IMR-90 (cell line): ENCODE data around the gene JMJD7. TPM values are rescaled to one million over a fixed set of nuclear protein-coding genes. Genes with fewer than 3 reads are reported as not detected.

Experiments used
- ATAC-seq: fragments of 200-7000 bp; cut with Tn5 transposase; 2 replicates; pipeline ENCODE4 v1.9.1; 2020; ENCODE audit warnings: low read depth, mild to moderate bottlenecking, moderate library complexity
- BruUV-seq: library from RNA; stranded (reverse); fragments of 400-500 nt; replicated peaks from 2 replicates; lab custom pipeline; 2021; lab: Mats Ljungman, UMichigan
- CTCF ChIA-PET: fragments of 300-600 bp; formaldehyde crosslinking; extraction: SDS; loops from one replicate; lab custom pipeline; 2021; ENCODE audit warnings: antibody characterized with exemption; lab: Yijun Ruan, JAX
- POLR2A ChIA-PET: fragments of 300-600 bp; sonication (Branson Sonifier 250); formaldehyde crosslinking; loops from one replicate; lab custom pipeline; 2022; ENCODE audit warnings: antibody characterized with exemption; ENCODE audit not compliant: unreplicated experiment; lab: Charles Lee
- DNase-seq: peaks from one replicate; pipeline ENCODE4 v3.0.0; 2013
- H2AFZ ChIP-seq: replicated peaks from 2 replicates; pipeline ENCODE3; 2013; ENCODE audit warnings: low read length, mild to moderate bottlenecking; ENCODE audit not compliant: poor library complexity
- H2AK5ac ChIP-seq: 2 replicates; pipeline ENCODE4 v1.6.1; 2013; ENCODE audit warnings: low read depth, low read length, inconsistent platforms
- H2AK9ac ChIP-seq: replicated peaks from 2 replicates; pipeline ENCODE3; 2013; ENCODE audit warnings: mild to moderate bottlenecking, low read depth, low read length, moderate library complexity; ENCODE audit not compliant: poor library complexity
- H2BK120ac ChIP-seq: 2 replicates; pipeline ENCODE4 v1.6.1; 2013; ENCODE audit warnings: low read depth, low read length, inconsistent platforms
- H2BK15ac ChIP-seq: 3 replicates; pipeline ENCODE4 v1.6.1; 2013; ENCODE audit warnings: low read depth, low read length, inconsistent platforms
- H2BK20ac ChIP-seq: 2 replicates; pipeline ENCODE4 v1.6.1; 2013; ENCODE audit warnings: low read depth, mild to moderate bottlenecking, inconsistent platforms, low read length, moderate library complexity
- H2BK5ac ChIP-seq: 2 replicates; pipeline ENCODE4 v1.6.1; 2013; ENCODE audit warnings: mild to moderate bottlenecking, low read depth, low read length, inconsistent platforms; ENCODE audit not compliant: poor library complexity, severe bottlenecking
- H3K14ac ChIP-seq: replicated peaks from 2 replicates; pipeline ENCODE4 v1.6.1; 2013; ENCODE audit warnings: low read depth, low read length, inconsistent platforms
- H3K18ac ChIP-seq: 2 replicates; pipeline ENCODE4 v1.6.1; 2013; ENCODE audit warnings: low read depth, low read length, control low read depth
- H3K23ac ChIP-seq: 2 replicates; pipeline ENCODE4 v1.6.1; 2013; ENCODE audit warnings: low read depth, low read length, inconsistent platforms
- H3K27ac ChIP-seq: 2 replicates; pipeline ENCODE4 v1.5.1; 2013; ENCODE audit warnings: mild to moderate bottlenecking, control low read depth, low read length; ENCODE audit not compliant: insufficient read depth
- H3K27me3 ChIP-seq: 2 replicates; pipeline ENCODE4 v1.6.1; 2013; ENCODE audit warnings: low read length; ENCODE audit not compliant: control insufficient read depth, insufficient read depth
- H3K36me3 ChIP-seq: 2 replicates; pipeline ENCODE4 v1.6.1; 2013; ENCODE audit warnings: low read length, mixed read lengths; ENCODE audit not compliant: control insufficient read depth, insufficient read depth
- H3K4ac ChIP-seq: 2 replicates; pipeline ENCODE4 v1.6.1; 2013; ENCODE audit warnings: low read depth, low read length, inconsistent platforms
- H3K4me1 ChIP-seq: 2 replicates; pipeline ENCODE4 v1.6.1; 2013; ENCODE audit warnings: low read length, mixed read lengths; ENCODE audit not compliant: control insufficient read depth, insufficient read depth
- H3K4me2 ChIP-seq: 2 replicates; pipeline ENCODE4 v1.6.1; 2013; ENCODE audit warnings: low read depth, mild to moderate bottlenecking, control low read depth, low read length, moderate library complexity
- H3K4me3 ChIP-seq: 2 replicates; pipeline ENCODE4 v1.5.1; 2013; ENCODE audit warnings: low read depth, mild to moderate bottlenecking, control low read depth, low read length, moderate library complexity; ENCODE audit not compliant: insufficient read depth
- H3K56ac ChIP-seq: 2 replicates; pipeline ENCODE4 v1.6.1; 2013; ENCODE audit warnings: low read length, inconsistent platforms; ENCODE audit not compliant: insufficient read depth; ENCODE audit errors: extremely low read depth
- H3K79me1 ChIP-seq, 2 experiments: 2 replicates each; pipeline ENCODE4 v1.6.1; 2013; ENCODE audit warnings: low read length in 2 of 2, inconsistent platforms in 1 of 2, low read depth in 1 of 2
- H3K9ac ChIP-seq: 2 replicates; pipeline ENCODE4 v1.6.1; 2013; ENCODE audit warnings: low read depth, low read length, control low read depth
- H3K9me1 ChIP-seq: 2 replicates; pipeline ENCODE4 v1.6.1; 2013; ENCODE audit warnings: low read length, inconsistent platforms; ENCODE audit not compliant: insufficient read depth
- H3K9me3 ChIP-seq: 2 replicates; pipeline ENCODE4 v1.6.1; 2013; ENCODE audit warnings: low read length; ENCODE audit not compliant: control insufficient read depth, insufficient read depth
- H4K20me1 ChIP-seq: 2 replicates; pipeline ENCODE4 v1.6.1; 2013; ENCODE audit warnings: low read length, inconsistent platforms; ENCODE audit not compliant: insufficient read depth
- H4K5ac ChIP-seq: 2 replicates; pipeline ENCODE4 v1.6.1; 2013; ENCODE audit warnings: mild to moderate bottlenecking, low read depth, low read length, control low read depth
- H4K8ac ChIP-seq, 2 experiments: 2 replicates each; pipeline ENCODE4 v1.6.1; 2013; ENCODE audit warnings: low read depth in 2 of 2, low read length in 2 of 2, control low read depth in 1 of 2, inconsistent platforms in 1 of 2
- H4K91ac ChIP-seq: 2 replicates; pipeline ENCODE4 v1.6.1; 2013; ENCODE audit warnings: low read depth, low read length, inconsistent platforms; ENCODE audit not compliant: insufficient read depth
- BHLHE40 ChIP-seq: fragments of 150-350 bp; IDR thresholded peaks from 2 replicates; pipeline ENCODE4 v1.6.1; 2016; ENCODE audit warnings: mild to moderate bottlenecking, low read depth, low read length
- CEBPB ChIP-seq: IDR thresholded peaks from 2 replicates; pipeline ENCODE4 v1.6.1; 2012; ENCODE audit warnings: low read depth, low read length, improper control_type of control experiment
- CHD1 ChIP-seq: IDR thresholded peaks from 2 replicates; pipeline ENCODE4 v1.6.1; 2012; ENCODE audit warnings: low read depth, low read length, improper control_type of control experiment
- CTCF ChIP-seq: conservative IDR thresholded peaks from 2 replicates; pipeline ENCODE4 v1.5.1; 2012; ENCODE audit warnings: mild to moderate bottlenecking, low read depth, low read length, improper control_type of control experiment
- FOS ChIP-seq: fragments of 150-350 bp; IDR thresholded peaks from 2 replicates; pipeline ENCODE4 v1.6.1; 2016; ENCODE audit warnings: low read depth, low read length
- MAZ ChIP-seq: IDR thresholded peaks from 2 replicates; pipeline ENCODE4 v1.6.1; 2012; ENCODE audit warnings: low read depth, mild to moderate bottlenecking, low read length, improper control_type of control experiment, moderate library complexity, borderline replicate concordance
- RCOR1 ChIP-seq: IDR thresholded peaks from 2 replicates; pipeline ENCODE4 v1.6.1; 2012; ENCODE audit warnings: mild to moderate bottlenecking, low read length, improper control_type of control experiment; ENCODE audit not compliant: insufficient replicate concordance
- RFX5 ChIP-seq: IDR thresholded peaks from 2 replicates; pipeline ENCODE4 v1.8.0; 2012; ENCODE audit warnings: low read depth, mild to moderate bottlenecking, low read length, moderate library complexity
- SMC3 ChIP-seq: fragments of 150-350 bp; IDR thresholded peaks from 2 replicates; pipeline ENCODE4 v1.6.1; 2016; ENCODE audit warnings: low read depth, mild to moderate bottlenecking, antibody characterized with exemption, low read length, moderate library complexity
- USF2 ChIP-seq: fragments of 150-350 bp; IDR thresholded peaks from 2 replicates; pipeline ENCODE4 v1.6.1; 2017; ENCODE audit warnings: mild to moderate bottlenecking, antibody characterized with exemption, low read length, low read depth
- WGBS, 2 experiments: methylation state at CpG; one replicate each; pipeline versions ENCODE4 v1.1.5 to v1.1.7; 2013; ENCODE audit warnings: missing lambda C conversion rate in 2 of 2; ENCODE audit not compliant: insufficient read length in 1 of 2; ENCODE audit errors: extremely low coverage in 2 of 2; 5-methylcytosine and 5-hydroxymethylcytosine counted together
- dilution Hi-C: fragments of 300-500 bp; cut with HindIII; formaldehyde crosslinking; loops from one replicate; pipeline ENCODE4 v1.14.3; 2018; ENCODE audit warnings: low sequenced_read_pairs; ENCODE audit not compliant: unreplicated experiment
- in situ Hi-C: fragments of 300-500 bp; cut with MboI; formaldehyde crosslinking; loops from 3 replicates; pipeline ENCODE4 v1.14.3; 2019; ENCODE audit warnings: low sequenced_read_pairs, inconsistent platforms, mixed read lengths
- intact Hi-C: fragments of 100-400 bp; cut with micrococcal nuclease; formaldehyde crosslinking; loops from 2 replicates; pipeline ENCODE4 v1.10.0; 2022
- polyA plus RNA-seq, 3 experiments: library from polyadenylated mRNA; depleted of rRNA; stranded (reverse); fragments of >200 nt; gene quantifications; 2 replicates each; pipeline ENCODE4 v1.2.3, GENCODE V29; 2012; ENCODE audit warnings: low replicate concordance in 1 of 3
- total RNA-seq: library from RNA; depleted of rRNA; stranded (reverse); fragments of >200 nt; gene quantifications from 2 replicates; pipeline ENCODE4 v1.2.3, GENCODE V29; 2012

The JMJD7 gene
- total and polyA plus RNA-seq, 2 of the 4 experiments (the other 2 are of a cell fraction): 5.0 to 6.3 TPM

GRCh38 chr15:41853831-41854230 lies 25.9 kb downstream of the JMJD7 start:
- H4K91ac ChIP-seq: no peak overlapping the region
- H3K79me1 ChIP-seq: no peaks in the 10 kb centered on the region
- H2BK15ac ChIP-seq: no peak overlapping the region
- H2BK120ac ChIP-seq: no peak overlapping the region
- H3K4me3 ChIP-seq: no peak overlapping the region
- no peak overlapping the region for H2AK5ac ChIP-seq
- no peak overlapping the region for H4K8ac ChIP-seq
- dilution Hi-C loops: no loop called here
- POLR2A ChIA-PET: no interaction called here
- DNase-seq (no peak), ATAC-seq (no peak)
- no peaks in the 10 kb centered on the region for H3K36me3 ChIP-seq
- CTCF ChIA-PET: no interaction called here
- no peak overlapping the region for H3K4ac ChIP-seq
- no peak overlapping the region for H3K9ac ChIP-seq
- WGBS, 2 experiments: no CpG with 5 or more reads among the region's 10 CpGs
- H2BK5ac ChIP-seq: no peak overlapping the region
- no peak overlapping the region for H3K56ac ChIP-seq
- H2AK9ac ChIP-seq: no peak overlapping the region
- no peaks in the 10 kb centered on the region for H3K4me1 ChIP-seq
- no peaks in the 10 kb centered on the region for H4K20me1 ChIP-seq
- no peak overlapping the region for H3K18ac ChIP-seq
- BruUV-seq: no TSS peak
- no peak overlapping the region for H2BK20ac ChIP-seq
- H3K9me1 ChIP-seq: no peaks in the 10 kb centered on the region
- H3K14ac ChIP-seq: no peak overlapping the region
- no peak overlapping the region for H3K4me2 ChIP-seq
- no peak for TF ChIP-seq RFX5
- TF ChIP-seq SMC3: no peak
- no peak for TF ChIP-seq FOS
- no peak for TF ChIP-seq BHLHE40
- no peak for TF ChIP-seq USF2
- no peak for TF ChIP-seq CTCF
- no peak for TF ChIP-seq CEBPB
- TF ChIP-seq MAZ: no peak
- no peak for TF ChIP-seq RCOR1
- TF ChIP-seq CHD1: no peak
- H4K5ac ChIP-seq: no peak overlapping the region
- no peak overlapping the region for H3K27ac ChIP-seq
- H3K23ac ChIP-seq: no peak overlapping the region
- intact Hi-C loops: no loop called here
- in situ Hi-C loops: no loop called here
- H2AFZ ChIP-seq: no peak overlapping the region
- peaks cover 23% of the 10 kb centered on the region; the same call in 1 of the 2 replicates for H3K27me3 ChIP-seq
- no peaks in the 10 kb centered on the region for H3K9me3 ChIP-seq
